ENCODE measurements around the gene SNRPA.

Gene SNRPA

GRCh38 chr19:40797963-40798682, 47.1 kb downstream of the SNRPA start:
- peak overlapping the region; percentile 90 for H3K27ac ChIP-seq (ENCODE audit: low read length)
- no peak for TF ChIP-seq EZH2phosphoT487 (IDR thresholded peaks at IDR 0.05; ENCODE audit: low read depth)
- TF ChIP-seq, protein P1, sequence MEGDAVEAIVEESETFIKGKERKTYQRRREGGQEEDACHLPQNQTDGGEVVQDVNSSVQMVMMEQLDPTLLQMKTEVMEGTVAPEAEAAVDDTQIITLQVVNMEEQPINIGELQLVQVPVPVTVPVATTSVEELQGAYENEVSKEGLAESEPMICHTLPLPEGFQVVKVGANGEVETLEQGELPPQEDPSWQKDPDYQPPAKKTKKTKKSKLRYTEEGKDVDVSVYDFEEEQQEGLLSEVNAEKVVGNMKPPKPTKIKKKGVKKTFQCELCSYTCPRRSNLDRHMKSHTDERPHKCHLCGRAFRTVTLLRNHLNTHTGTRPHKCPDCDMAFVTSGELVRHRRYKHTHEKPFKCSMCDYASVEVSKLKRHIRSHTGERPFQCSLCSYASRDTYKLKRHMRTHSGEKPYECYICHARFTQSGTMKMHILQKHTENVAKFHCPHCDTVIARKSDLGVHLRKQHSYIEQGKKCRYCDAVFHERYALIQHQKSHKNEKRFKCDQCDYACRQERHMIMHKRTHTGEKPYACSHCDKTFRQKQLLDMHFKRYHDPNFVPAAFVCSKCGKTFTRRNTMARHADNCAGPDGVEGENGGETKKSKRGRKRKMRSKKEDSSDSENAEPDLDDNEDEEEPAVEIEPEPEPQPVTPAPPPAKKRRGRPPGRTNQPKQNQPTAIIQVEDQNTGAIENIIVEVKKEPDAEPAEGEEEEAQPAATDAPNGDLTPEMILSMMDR (IDR thresholded peaks at IDR 0.05; ENCODE audit: low read depth, low read length): peak; percentile 55
- peaks cover 33% of the 10 kb centered on the region for H4K20me1 ChIP-seq (ENCODE audit: insufficient read depth, low read length)
- H3K36me3 ChIP-seq (replicated peaks; ENCODE audit: low read depth, low read length): peaks cover 23% of the 10 kb centered on the region
- peaks cover 48% of the 10 kb centered on the region for H3K4me1 ChIP-seq (ENCODE audit: low read length)
- H3K9ac ChIP-seq (ENCODE audit: low read length): peak overlapping the region; percentile 86
- H3K79me2 ChIP-seq (ENCODE audit: low read length): peaks cover 41% of the 10 kb centered on the region
- peak overlapping the region; percentile 79 for H3K4me3 ChIP-seq (ENCODE audit: low read length)
- H3K9me3 ChIP-seq (ENCODE audit: insufficient read depth, low read length): no peaks in the 10 kb centered on the region
- peak overlapping the region; percentile 34; the same call in 1 of the 2 replicates for H2AFZ ChIP-seq (ENCODE audit: low read depth, low read length)
- peak overlapping the region; percentile 85 for H3K4me2 ChIP-seq (ENCODE audit: low read length)
- no peaks in the 10 kb centered on the region for H3K27me3 ChIP-seq (ENCODE audit: low read depth, low read length)

DNA sequence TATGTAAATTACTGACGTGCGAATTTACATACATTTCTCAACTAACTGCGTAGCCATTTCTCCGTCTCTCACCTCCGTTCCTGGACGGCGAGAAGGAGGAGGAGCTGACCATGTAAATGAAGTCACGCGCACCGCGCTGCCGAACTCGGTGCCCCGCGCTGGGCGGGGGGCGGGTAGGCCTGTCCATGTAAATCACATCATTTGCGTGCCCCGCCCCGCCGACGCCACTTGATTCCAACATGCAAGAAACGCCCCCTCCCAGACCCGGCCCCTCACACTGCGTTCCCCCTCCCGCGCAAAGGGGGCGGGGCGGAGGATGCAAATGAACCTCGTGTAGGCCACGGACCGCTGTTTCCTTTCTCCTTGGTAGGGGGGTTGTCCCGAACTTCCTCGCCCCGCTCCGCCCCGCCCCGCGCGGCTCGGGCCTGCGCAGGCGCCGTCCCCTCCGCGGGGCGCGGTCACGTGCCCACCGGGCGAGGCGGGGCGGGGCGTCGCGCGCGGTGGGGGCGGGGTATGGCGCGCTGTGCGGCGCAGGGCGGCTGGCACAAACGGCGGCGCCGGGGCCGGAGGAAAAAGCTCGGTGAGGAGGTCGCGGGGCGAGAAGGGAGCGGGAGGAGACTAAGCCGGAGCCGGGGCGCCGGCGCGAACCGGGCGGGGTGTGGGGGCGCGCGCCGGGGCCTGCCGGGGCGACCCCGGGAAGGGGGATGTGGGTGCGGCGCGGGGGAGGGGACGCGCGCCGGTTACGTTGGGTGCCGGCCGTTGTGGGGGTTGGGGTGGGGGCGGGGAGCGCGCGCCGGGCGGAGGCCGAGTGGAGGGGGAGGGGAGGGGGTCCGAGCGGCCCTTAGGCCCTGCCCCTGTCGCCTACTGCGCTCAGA, 47.9 kb downstream of the SNRPA start, which contains the start of gene EGLN2:
Gene EGLN2 (plus strand): TSS at position 509 of the 875 bp plus-strand sequence. CDS start 1,382 bp downstream, outside the sequence.
- Histone ChIP-seq H3K36me3 (replicated peaks; ENCODE audit: low read depth, low read length) (peaks cover 28% of the 10 kb centered on the region), H3K27me3 (ENCODE audit: low read depth, low read length) (no peaks in the 10 kb centered on the region), H3K4me2 (ENCODE audit: low read length) (peak within 1 kb of the TSS; percentile 96), H3K79me2 (ENCODE audit: low read length) (peaks cover 49% of the 10 kb centered on the region), H3K9me3 (ENCODE audit: insufficient read depth, low read length) (no peaks in the 10 kb centered on the region), H3K27ac (ENCODE audit: low read length) (peak within 1 kb of the TSS; percentile 90), H3K4me1 (ENCODE audit: low read length) (peaks cover 55% of the 10 kb centered on the region), H3K4me3 (ENCODE audit: low read length) (peak within 1 kb of the TSS; percentile 86), H4K20me1 (ENCODE audit: insufficient read depth, low read length) (peaks cover 41% of the 10 kb centered on the region), H2AFZ (ENCODE audit: low read depth, low read length) (peak within 1 kb of the TSS; percentile 34; the same call in 1 of the 2 replicates), H3K9ac (ENCODE audit: low read length) (peak within 1 kb of the TSS; percentile 90)
- TF ChIP-seq EZH2phosphoT487 (IDR thresholded peaks at IDR 0.05; ENCODE audit: low read depth): no peak
- TF ChIP-seq, protein P1 (IDR thresholded peaks at IDR 0.05; ENCODE audit: low read depth, low read length): no peak

GRCh38 chr19:40799558-40800338, 48.7 kb downstream of the SNRPA start:
- H3K9ac ChIP-seq (ENCODE audit: low read length): peak overlapping the region; percentile 90
- H3K27me3 ChIP-seq (ENCODE audit: low read depth, low read length): no peaks in the 10 kb centered on the region
- no peaks in the 10 kb centered on the region for H3K9me3 ChIP-seq (ENCODE audit: insufficient read depth, low read length)
- peak overlapping the region; percentile 86 for H3K4me3 ChIP-seq (ENCODE audit: low read length)
- no peak overlapping the region for H2AFZ ChIP-seq (ENCODE audit: low read depth, low read length)
- H3K27ac ChIP-seq (ENCODE audit: low read length): peak overlapping the region; percentile 63
- H3K36me3 ChIP-seq (replicated peaks; ENCODE audit: low read depth, low read length): peaks cover 36% of the 10 kb centered on the region
- peaks cover 49% of the 10 kb centered on the region for H4K20me1 ChIP-seq (ENCODE audit: insufficient read depth, low read length)
- peaks cover 63% of the 10 kb centered on the region for H3K4me1 ChIP-seq (ENCODE audit: low read length)
- H3K79me2 ChIP-seq (ENCODE audit: low read length): peaks cover 57% of the 10 kb centered on the region
- no peak for TF ChIP-seq EZH2phosphoT487 (IDR thresholded peaks at IDR 0.05; ENCODE audit: low read depth)
- TF ChIP-seq, protein P1 (IDR thresholded peaks at IDR 0.05; ENCODE audit: low read depth, low read length): no peak
- H3K4me2 ChIP-seq (ENCODE audit: low read length): peak overlapping the region; percentile 96

Data from OCI-LY3 (cell line).